SHP77 (cell line): ENCODE results near the gene ANKRD29.

Experiments
- DNase-seq, 2 experiments: peaks; one replicate each; lab custom pipeline; 2025; lab: John Stamatoyannopoulos, UW

ANKRD29 gene, protein sequence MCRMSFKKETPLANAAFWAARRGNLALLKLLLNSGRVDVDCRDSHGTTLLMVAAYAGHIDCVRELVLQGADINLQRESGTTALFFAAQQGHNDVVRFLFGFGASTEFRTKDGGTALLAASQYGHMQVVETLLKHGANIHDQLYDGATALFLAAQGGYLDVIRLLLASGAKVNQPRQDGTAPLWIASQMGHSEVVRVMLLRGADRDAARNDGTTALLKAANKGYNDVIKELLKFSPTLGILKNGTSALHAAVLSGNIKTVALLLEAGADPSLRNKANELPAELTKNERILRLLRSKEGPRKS

DNA sequence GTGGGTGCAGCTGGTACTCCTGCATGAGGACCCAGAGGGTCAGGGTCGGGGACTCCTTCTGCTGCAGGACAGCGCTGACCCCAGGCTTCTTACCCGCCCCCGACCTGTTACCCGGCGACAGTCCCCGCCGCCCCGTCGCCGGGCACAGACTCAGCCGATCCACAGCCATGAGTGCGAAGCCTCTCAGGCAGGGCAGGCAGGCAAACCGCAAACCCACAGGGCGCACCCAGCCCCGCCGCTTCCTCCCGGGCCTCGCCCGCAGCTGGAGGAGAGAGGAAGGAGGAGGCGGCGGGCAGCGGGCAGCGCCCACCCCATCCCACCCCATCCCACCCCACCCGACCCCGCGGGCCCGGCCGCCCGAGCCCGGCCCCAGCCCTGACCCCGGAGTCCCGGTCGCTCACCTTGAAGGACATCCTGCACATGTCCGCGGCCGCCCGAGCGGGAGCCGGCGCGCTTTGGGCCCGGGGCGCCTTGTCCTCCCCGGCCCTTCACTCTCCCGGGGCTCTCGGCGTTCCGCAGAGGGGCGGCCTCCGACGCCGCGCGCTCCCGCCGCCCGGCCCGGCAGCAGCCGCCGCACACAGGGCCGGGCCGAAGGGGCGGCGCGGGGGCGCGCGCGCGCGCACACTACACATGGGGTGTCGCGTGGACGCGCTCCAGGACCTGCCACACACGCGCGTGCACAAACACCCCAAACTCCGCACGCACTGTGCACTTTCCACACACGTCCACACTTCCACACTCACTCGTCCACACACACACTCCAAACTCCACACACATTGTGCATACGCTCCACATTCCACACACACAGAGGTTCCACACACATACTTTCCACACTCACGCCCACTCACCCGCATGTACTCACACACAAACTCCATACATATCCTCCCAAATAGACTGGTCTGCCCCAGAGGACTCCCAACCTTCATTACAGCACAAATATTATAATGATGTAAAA is at the start of gene ANKRD29:
Gene ANKRD29, minus strand, starts transcription at position 603 of the 955 bp plus-strand sequence. Its CDS starts 181 bp downstream, at position 422.
- no peak for DNase-seq

DNA sequence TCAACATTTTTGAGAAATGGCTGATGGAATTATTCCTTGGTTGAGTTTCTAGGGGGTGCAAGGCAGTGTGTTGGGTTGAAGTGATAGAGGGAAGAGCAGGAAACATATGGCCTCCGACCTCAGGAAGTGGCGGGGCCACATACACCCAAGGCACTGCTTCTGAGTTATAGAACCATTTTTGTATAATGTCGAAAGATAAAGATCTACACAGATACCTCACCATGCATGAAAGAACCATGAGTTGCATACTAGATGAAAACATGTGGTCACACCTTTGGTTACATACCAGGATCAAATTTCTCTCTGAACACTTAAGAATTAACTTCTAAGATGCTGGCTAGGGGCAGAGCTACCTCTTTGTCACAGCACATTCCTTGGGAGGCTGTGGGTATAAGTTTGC is 49.7 kb upstream of the ANKRD29 start:
- no peak for DNase-seq

DNA sequence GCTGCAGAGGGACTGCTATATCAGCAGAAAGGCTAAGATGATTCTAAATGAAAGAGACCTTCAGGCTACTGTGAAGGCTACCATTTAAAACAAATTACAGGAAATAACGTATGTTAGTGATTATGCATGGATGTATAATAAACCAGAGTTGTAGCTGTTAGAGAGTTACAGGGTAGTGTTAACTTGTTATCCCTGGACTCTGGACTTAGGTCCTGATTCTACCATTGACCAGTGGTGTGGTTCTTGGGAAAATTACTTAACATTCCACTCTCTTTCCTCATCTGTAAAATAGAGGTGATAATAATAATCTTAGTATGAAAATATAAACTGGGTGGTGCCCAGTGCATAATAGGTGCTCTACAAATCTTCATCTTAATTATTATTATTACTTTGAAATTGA is 48.7 kb upstream of the ANKRD29 start:
- DNase-seq: no peak

GRCh38 chr18:23710946-23711345 is 48.2 kb upstream of the ANKRD29 start:
- no peak for DNase-seq

DNA sequence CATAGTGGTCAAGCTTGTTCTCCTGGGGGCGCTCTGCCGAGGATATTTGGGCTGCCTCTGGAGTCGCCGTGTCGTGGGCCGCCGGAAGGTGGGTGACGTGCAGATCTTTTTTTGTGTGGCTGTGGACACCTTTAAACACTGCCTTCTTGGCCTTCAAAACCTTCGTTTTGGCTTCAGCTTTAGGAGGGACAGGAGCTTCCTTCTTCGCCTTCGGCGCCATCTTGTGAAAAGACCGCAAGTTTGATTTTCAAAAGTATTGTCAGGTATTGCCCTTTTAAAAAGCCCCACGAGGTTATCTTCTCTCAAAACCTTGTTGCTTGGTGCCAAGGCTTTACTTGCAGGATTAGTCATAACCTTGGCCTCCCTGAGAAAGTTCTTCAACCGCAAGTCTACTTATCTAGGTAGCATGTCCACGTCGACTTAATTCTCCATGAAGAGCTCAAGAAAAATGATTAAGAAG is 47.4 kb upstream of the ANKRD29 start:
- no peak for DNase-seq

GRCh38 chr18:23706971-23707640 is 44.4 kb upstream of the ANKRD29 start:
- no peak for DNase-seq

GRCh38 chr18:23704806-23705205 is 42.1 kb upstream of the ANKRD29 start:
- DNase-seq: no peak

DNA sequence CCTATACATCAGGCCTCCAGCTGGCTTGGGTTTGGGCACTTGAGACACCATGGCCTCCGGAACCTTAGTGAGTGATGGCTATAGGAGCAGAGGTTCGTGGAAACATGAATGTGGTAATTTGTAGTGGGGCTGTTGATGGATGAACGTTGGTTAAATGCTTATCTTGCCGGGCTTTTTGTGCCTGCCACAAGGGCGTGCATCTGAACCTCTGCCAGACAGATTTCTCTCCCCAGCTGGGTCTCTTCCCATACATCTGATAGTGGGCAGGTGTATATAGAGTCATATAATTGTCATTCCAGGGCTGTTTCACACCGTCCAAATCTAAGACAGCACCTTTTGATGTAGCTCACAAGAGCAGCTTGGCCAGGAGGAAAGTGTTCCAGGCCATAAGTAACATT is 41.3 kb upstream of the ANKRD29 start:
- DNase-seq: no peak

DNA sequence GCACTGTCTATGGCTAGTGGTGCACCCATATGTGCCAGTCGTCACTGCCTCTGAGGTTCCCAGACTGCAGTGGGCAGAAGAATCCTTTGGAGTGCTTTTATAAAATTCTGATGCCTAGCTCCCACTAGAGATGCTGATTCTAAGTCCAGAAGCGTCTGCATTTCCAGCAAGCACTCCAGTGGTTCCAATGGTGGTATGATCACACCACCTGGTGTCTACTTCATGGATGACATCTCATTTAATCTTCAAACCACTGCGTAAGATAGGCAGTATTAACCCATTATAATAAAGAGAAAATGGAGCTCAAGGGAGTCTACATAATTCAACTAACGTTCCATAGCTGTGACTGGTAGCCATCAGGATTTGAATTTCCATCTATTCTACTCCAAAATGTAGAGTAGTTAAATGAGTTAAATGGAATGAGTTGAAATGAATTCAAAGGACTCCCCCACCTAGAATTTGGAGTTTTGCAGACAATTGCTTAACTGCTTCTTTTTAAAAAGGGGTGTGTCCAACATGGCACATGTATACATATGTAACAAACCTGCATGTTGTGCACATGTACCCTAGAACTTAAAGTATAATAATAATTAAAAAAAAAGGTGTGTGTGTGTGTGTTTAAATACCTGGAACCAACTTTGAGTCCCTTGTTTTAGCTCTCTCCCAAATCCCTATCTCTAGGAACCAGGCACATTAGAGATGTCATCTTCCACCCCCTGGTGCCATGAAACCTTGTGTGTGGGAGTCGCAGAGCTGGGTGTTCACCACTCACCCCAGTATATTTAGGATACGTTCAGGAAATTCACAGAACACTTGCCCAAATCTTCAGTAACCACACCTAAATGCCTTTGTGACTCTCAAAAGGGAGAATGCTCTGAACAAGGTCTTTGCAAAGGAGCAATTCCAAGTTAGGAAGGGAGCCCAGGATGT is 40.6 kb upstream of the ANKRD29 start:
- peak; percentile 32 to 46 for DNase-seq

DNA sequence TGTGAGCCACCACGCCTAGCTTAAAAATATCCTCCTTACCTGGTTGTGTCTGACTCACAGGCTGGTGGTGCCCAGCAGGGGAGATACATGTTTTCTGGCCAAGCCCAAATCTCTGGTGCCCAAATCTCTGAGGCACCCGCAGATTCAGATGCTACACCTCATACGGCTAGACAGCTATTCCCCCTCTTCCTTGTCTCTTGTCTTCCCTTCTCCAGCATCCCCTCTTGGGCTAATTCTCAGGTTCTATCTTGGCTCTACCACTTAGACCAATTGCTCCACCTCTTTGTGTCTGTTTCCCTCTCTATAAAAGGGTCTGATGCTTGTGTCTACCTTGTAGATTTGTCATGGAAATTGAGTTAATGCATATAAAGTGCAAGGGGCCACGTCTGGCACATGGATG is 39.9 kb upstream of the ANKRD29 start:
- DNase-seq: no peak

GRCh38 chr18:23701544-23702064 is 38.9 kb upstream of the ANKRD29 start:
- DNase-seq: no peak

DNA sequence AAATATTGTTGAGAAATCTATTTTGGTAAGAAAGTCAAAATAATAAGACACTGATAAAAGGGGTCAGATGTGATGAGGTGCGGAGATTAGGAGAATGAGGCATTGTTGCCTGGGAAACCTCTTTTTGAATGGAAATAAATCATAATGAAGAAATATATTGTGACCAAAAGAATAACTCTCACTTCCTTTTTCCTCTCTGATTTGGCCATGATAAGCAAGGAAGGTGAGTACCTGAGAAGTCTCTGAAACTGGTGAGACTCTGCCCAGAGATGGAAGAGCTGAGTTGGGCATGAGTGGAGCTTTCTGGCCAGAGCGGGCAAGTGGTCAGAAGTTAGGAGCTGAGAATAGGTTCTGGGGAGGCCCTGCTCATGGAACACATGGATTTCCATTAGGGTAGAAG is 38.3 kb upstream of the ANKRD29 start:
- DNase-seq: no peak

DNA sequence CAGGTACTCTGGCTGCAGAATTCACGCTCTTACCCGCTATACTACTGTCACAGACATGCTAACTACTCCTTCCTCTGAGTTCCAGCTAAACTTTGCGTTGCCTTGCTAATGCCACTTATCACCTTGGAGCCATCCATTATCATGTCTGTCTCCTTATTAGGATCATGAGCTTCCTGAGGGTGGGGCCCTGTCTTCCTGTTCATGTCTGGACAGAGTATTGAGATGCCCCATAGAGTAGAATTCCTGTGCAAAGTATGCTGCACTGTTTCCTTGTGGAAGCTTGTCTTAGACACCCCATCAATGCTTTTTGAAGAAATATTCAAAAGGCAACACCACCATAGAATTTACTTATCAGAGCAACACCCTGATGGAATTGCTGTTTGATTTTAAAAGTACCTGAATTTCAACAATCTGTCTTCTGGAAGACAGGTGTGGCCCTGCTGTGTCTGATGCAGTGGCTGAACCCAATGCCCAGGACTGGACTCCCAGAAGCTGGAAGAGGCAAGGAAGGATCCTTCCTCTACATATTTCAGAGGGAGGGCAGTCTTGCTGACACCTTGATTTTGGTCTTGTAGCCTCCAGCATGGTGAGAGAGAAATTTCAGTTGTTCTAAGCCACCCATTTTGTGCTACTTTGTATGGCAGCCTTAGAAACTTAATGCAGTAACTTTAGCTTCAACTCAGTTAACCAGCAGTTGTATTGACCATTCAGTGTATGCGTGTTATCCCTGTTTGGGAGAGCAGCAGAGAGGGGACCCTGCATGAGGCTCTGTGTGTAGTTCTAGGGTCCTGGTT is 32.1 kb upstream of the ANKRD29 start:
- DNase-seq: no peak

- DNase-seq: no peak
These were observed 31.1 kb upstream of the ANKRD29 start for GRCh38 chr18:23693846-23694245.

GRCh38 chr18:23690505-23691068 is 27.9 kb upstream of the ANKRD29 start:
- no peak for DNase-seq

DNA sequence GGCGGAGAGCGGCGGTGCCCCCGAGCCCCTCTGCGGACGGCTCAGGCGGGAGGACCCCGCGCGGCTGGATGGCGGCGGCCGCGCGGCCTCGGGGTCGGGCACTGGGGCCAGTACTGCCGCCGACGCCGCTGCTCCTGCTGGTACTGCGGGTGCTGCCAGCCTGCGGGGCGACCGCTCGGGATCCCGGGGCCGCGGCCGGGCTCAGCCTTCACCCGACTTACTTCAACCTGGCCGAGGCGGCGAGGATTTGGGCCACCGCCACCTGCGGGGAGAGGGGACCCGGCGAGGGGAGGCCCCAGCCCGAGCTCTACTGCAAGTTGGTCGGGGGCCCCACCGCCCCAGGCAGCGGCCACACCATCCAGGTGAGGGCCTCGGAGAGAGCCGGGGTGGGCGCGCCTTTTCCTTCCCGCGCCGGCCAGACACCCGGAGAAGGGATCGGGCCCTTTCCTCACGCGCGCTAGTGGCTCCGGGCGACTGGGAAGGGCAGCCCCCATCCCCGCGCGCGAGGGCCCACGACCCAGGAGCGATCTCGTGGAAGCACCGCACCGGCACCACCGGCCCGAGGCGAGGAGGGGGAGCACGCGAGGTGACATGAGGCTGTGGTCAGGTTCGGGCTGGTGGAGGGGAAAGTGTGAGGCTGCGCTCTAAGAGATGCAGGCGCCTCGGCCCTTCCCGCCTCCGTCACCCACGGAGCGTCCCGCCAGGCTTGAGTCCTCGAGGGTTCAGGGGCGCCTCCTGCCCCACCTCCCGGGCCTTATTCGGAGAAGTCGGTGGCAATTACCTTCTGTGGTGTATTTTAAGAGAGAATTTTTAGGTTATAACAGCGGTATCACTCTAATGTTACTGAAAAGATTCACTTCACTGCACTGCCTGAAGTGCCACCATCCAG is 27.1 kb upstream of the ANKRD29 start:
- no peak for DNase-seq

- no peak for DNase-seq
These were observed 26.4 kb upstream of the ANKRD29 start, which contains the start of gene LAMA3 for GRCh38 chr18:23689031-23689615. TSS of gene LAMA3 (plus strand) at chr18:23689453. CDS start at chr18:23689684, 231 bp downstream.

GRCh38 chr18:23688528-23688927 is 25.8 kb upstream of the ANKRD29 start:
- no peak for DNase-seq
